Raji (cell line): ENCODE data around the gene DOP1A.

Experiments
- POLR2A ChIP-seq: IDR thresholded peaks from 2 replicates; pipeline ENCODE4 v1.6.1; 2011; ENCODE audit warnings: low read depth, low read length, control low read depth; ENCODE audit not compliant: insufficient read depth

DOP1A gene

GRCh38 chr6:83117802-83118201, 50.3 kb downstream of the DOP1A start:
- no peak for TF ChIP-seq POLR2A

- TF ChIP-seq POLR2A: no peak
These were observed 52.4 kb downstream of the DOP1A start for GRCh38 chr6:83119742-83120300.

- TF ChIP-seq POLR2A: no peak
These were observed 57.1 kb downstream of the DOP1A start for GRCh38 chr6:83124553-83124952.

- no peak for TF ChIP-seq POLR2A
These were observed 58.0 kb downstream of the DOP1A start for GRCh38 chr6:83125425-83125824.

GRCh38 chr6:83126223-83126622, 58.8 kb downstream of the DOP1A start:
- TF ChIP-seq POLR2A: no peak

- no peak for TF ChIP-seq POLR2A
These were observed 59.3 kb downstream of the DOP1A start for GRCh38 chr6:83126807-83127206.

- no peak for TF ChIP-seq POLR2A
These were observed 59.8 kb downstream of the DOP1A start for GRCh38 chr6:83127258-83127657.

- no peak for TF ChIP-seq POLR2A
These were observed 60.5 kb downstream of the DOP1A start for GRCh38 chr6:83127976-83128375.

GRCh38 chr6:83132121-83132520, 64.7 kb downstream of the DOP1A start:
- no peak for TF ChIP-seq POLR2A

GRCh38 chr6:83138118-83138722, 70.7 kb downstream of the DOP1A start:
- no peak for TF ChIP-seq POLR2A

GRCh38 chr6:83138758-83139157, 71.3 kb downstream of the DOP1A start:
- TF ChIP-seq POLR2A: no peak

- no peak for TF ChIP-seq POLR2A
These were observed 83.6 kb downstream of the DOP1A start for GRCh38 chr6:83151114-83151513.

GRCh38 chr6:83152913-83153312, 85.4 kb downstream of the DOP1A start:
- no peak for TF ChIP-seq POLR2A

GRCh38 chr6:83153883-83154521, 86.5 kb downstream of the DOP1A start:
- TF ChIP-seq POLR2A: no peak

- TF ChIP-seq POLR2A: no peak
These were observed 88.3 kb downstream of the DOP1A start for GRCh38 chr6:83155794-83156193.

GRCh38 chr6:83160167-83160566, 92.7 kb downstream of the DOP1A start:
- TF ChIP-seq POLR2A: no peak

- TF ChIP-seq POLR2A: no peak
These were observed 100.3 kb downstream of the DOP1A start for GRCh38 chr6:83167726-83168278.

GRCh38 chr6:83168556-83168955, 101.1 kb downstream of the DOP1A start:
- TF ChIP-seq POLR2A: no peak
